GM23338 (cell line): ENCODE measurements around the gene RBAK. TPM values are rescaled to one million over a fixed set of nuclear protein-coding genes. Genes with fewer than 3 reads are reported as not detected.

ENCODE experiments used
- ATAC-seq: fragments of 200-7000 bp; cut with Tn5 transposase; 3 replicates; pipeline ENCODE4 v1.9.1; 2020
- DNase-seq: peaks from one replicate; pipeline ENCODE4 v3.0.0-alpha.2; 2015; ENCODE audit warnings: low spot score
- H2AFZ ChIP-seq: fragments of 200-600 bp; sonication (generic); 2 replicates; pipeline ENCODE4 v1.8.0; 2016; ENCODE audit warnings: antibody characterized with exemption, mild to moderate bottlenecking, moderate library complexity
- H3F3A ChIP-seq: fragments of 200-600 bp; sonication (generic); replicated peaks from 2 replicates; pipeline ENCODE4 v1.8.0; 2017; ENCODE audit warnings: antibody characterized with exemption, mixed run types, low read depth
- H3K27ac ChIP-seq: fragments of 200-600 bp; sonication (generic); 2 replicates; pipeline ENCODE4 v1.6.1; 2016; ENCODE audit warnings: low read depth
- H3K27me3 ChIP-seq: fragments of 200-600 bp; sonication (generic); 2 replicates; pipeline ENCODE4 v1.8.0; 2016; ENCODE audit warnings: mild to moderate bottlenecking, mixed run types, moderate library complexity; ENCODE audit not compliant: insufficient read depth
- H3K36me3 ChIP-seq: fragments of 200-600 bp; sonication (generic); 2 replicates; pipeline ENCODE4 v1.8.0; 2016; ENCODE audit warnings: mild to moderate bottlenecking; ENCODE audit not compliant: insufficient read depth
- H3K4me1 ChIP-seq: fragments of 200-600 bp; sonication (generic); 2 replicates; pipeline ENCODE4 v1.8.0; 2016; ENCODE audit warnings: mild to moderate bottlenecking, moderate library complexity; ENCODE audit not compliant: insufficient read depth
- H3K4me2 ChIP-seq: fragments of 200-600 bp; sonication (generic); 2 replicates; pipeline ENCODE4 v1.7.1; 2017; ENCODE audit warnings: mixed run types
- H3K4me3 ChIP-seq: fragments of 200-600 bp; sonication (generic); 2 replicates; pipeline ENCODE4 v1.6.1; 2016; ENCODE audit warnings: mixed run types
- H3K79me2 ChIP-seq: fragments of 200-600 bp; sonication (generic); replicated peaks from 2 replicates; pipeline ENCODE4 v1.8.0; 2017; ENCODE audit warnings: mild to moderate bottlenecking; ENCODE audit not compliant: insufficient read depth
- H3K9me2 ChIP-seq: fragments of 200-600 bp; sonication (generic); 2 replicates; pipeline ENCODE4 v1.8.0; 2017; ENCODE audit not compliant: insufficient read depth
- H4K20me1 ChIP-seq: fragments of 200-600 bp; sonication (generic); replicated peaks from 2 replicates; pipeline ENCODE4 v1.8.0; 2017; ENCODE audit warnings: mild to moderate bottlenecking; ENCODE audit not compliant: insufficient read depth
- H3K27ac Mint-ChIP-seq: 2 replicates; pipeline ENCODE4 v1.8.0; 2020; ENCODE audit warnings: inconsistent platforms, mild to moderate bottlenecking, moderate library complexity, mixed read lengths
- H3K27me3 Mint-ChIP-seq: 3 replicates; pipeline ENCODE4 v1.8.0; 2022; ENCODE audit warnings: low read depth, mild to moderate bottlenecking, moderate library complexity, mixed read lengths, inconsistent platforms; ENCODE audit not compliant: insufficient read depth, poor library complexity
- H3K36me3 Mint-ChIP-seq: 3 replicates; pipeline ENCODE4 v1.8.0; 2021; ENCODE audit warnings: low read depth, mild to moderate bottlenecking, inconsistent platforms, moderate library complexity, mixed read lengths
- H3K4me1 Mint-ChIP-seq: 3 replicates; pipeline ENCODE4 v1.8.0; 2020; ENCODE audit warnings: mild to moderate bottlenecking, inconsistent platforms, mixed read lengths
- H3K4me3 Mint-ChIP-seq: 3 replicates; pipeline ENCODE4 v1.8.0; 2021; ENCODE audit warnings: moderate library complexity, mild to moderate bottlenecking, inconsistent platforms, mixed read lengths
- H3K9me3 Mint-ChIP-seq: 3 replicates; pipeline ENCODE4 v1.8.0; 2020; ENCODE audit warnings: moderate library complexity, mild to moderate bottlenecking, inconsistent platforms, mixed read lengths
- CREB1 ChIP-seq: fragments of 250-450 bp; sonication (Bioruptor Pico); IDR thresholded peaks from 2 replicates; pipeline ENCODE4 v1.5.0; 2020; ENCODE audit warnings: low read depth, mild to moderate bottlenecking, moderate library complexity
- CTCF ChIP-seq, 2 experiments: fragments of 200-600 bp in 1 of 2; sonication (generic) in 1 of 2; conservative IDR thresholded peaks; 2 replicates each; pipeline versions ENCODE4 v1.5.1 to v1.6.1; 2016 to 2017; ENCODE audit warnings: antibody characterized with exemption in 2 of 2, low read depth in 2 of 2, mild to moderate bottlenecking in 2 of 2, moderate library complexity in 1 of 2
- ETS1 ChIP-seq: IDR thresholded peaks from 2 replicates; pipeline ENCODE4 v1.6.1; 2016; ENCODE audit warnings: antibody characterized with exemption
- EZH2 ChIP-seq: fragments of 200-600 bp; sonication (generic); IDR thresholded peaks from one replicate; pipeline ENCODE4 v1.8.0; 2017; ENCODE audit warnings: antibody characterized with exemption, mild to moderate bottlenecking, low read depth; ENCODE audit not compliant: unreplicated experiment
- EZH2phosphoT487 ChIP-seq: fragments of 200-600 bp; sonication (generic); IDR thresholded peaks from one replicate; pipeline ENCODE4 v1.8.1; 2018; ENCODE audit warnings: antibody characterized with exemption; ENCODE audit not compliant: unreplicated experiment
- JUNB ChIP-seq: IDR thresholded peaks from one replicate; pipeline ENCODE4 v1.6.1; 2016; ENCODE audit warnings: antibody characterized with exemption; ENCODE audit not compliant: unreplicated experiment
- POLR2AphosphoS5 ChIP-seq: IDR thresholded peaks from 2 replicates; pipeline ENCODE4 v1.6.1; 2016; ENCODE audit warnings: antibody characterized with exemption, low read depth
- STAT1 ChIP-seq: IDR thresholded peaks from one replicate; pipeline ENCODE4 v1.6.1; 2016; ENCODE audit warnings: antibody characterized with exemption; ENCODE audit not compliant: unreplicated experiment
- ZNF114 ChIP-seq: fragments of 250-450 bp; sonication (Bioruptor Pico); IDR thresholded peaks from 2 replicates; pipeline ENCODE4 v1.5.0; 2020; ENCODE audit warnings: mild to moderate bottlenecking, moderate library complexity
- ZNF331 ChIP-seq: fragments of 250-450 bp; sonication (Bioruptor Pico); IDR thresholded peaks from 2 replicates; pipeline ENCODE4 v1.5.0; 2020; ENCODE audit warnings: low read depth, mild to moderate bottlenecking, moderate library complexity
- polyA plus RNA-seq: library from polyadenylated mRNA; unstranded; fragments of >200 nt; fragmentation: Nextera tagmentation; extraction: Ambion mirVana; gene quantifications from 2 replicates; pipeline ENCODE4 v1.2.1, GENCODE V29; 2016
- total RNA-seq: library from RNA; depleted of rRNA; stranded (reverse); fragments of >200 nt; shearing (Covaris generic); gene quantifications from 2 replicates; pipeline ENCODE4 v1.2.3, GENCODE V29; 2014

Gene RBAK
- total and polyA plus RNA-seq, 2 experiments from 2014 or later, result 6.5 to 15.2 TPM

GRCh38 chr7:5063698-5064097 is 18.0 kb downstream of the RBAK start:
- H2AFZ ChIP-seq, result no peak overlapping the region
- H4K20me1 ChIP-seq, result 0 out of 2 replicates have a peak, but pooled peaks cover 3% of the 10 kb centered on the region
- H3F3A ChIP-seq, result peaks cover 18% of the 10 kb centered on the region
- no peaks in the 10 kb centered on the region for H3K4me1 ChIP-seq
- H3K27ac ChIP-seq, result no peak overlapping the region
- Mint-ChIP-seq H3K4me3 (no peak overlapping the region), H3K36me3 (peaks cover 100% of the 10 kb centered on the region), H3K27ac (no peak overlapping the region), H3K27me3 (peaks cover 17% of the 10 kb centered on the region), H3K9me3 (peaks cover 99% of the 10 kb centered on the region), H3K4me1 (no peaks in the 10 kb centered on the region)
- no peak overlapping the region for H3K4me2 ChIP-seq
- peaks cover 3% of the 10 kb centered on the region; the same call in 1 of the 2 replicates for H3K27me3 ChIP-seq
- H3K9me2 ChIP-seq, result no peaks in the 10 kb centered on the region
- H3K79me2 ChIP-seq, result 0 out of 2 replicates have a peak, but pooled peaks cover 2% of the 10 kb centered on the region
- peak overlapping the region; percentile 15; the same call in 1 of the 2 replicates for H3K4me3 ChIP-seq
- no peak for ATAC-seq
- peaks cover 97% of the 10 kb centered on the region for H3K36me3 ChIP-seq
- no peak for DNase-seq
- no peak for TF ChIP-seq EZH2
- no peak for TF ChIP-seq EZH2phosphoT487
- TF ChIP-seq POLR2AphosphoS5, result no peak
- TF ChIP-seq CTCF (conservative IDR thresholded peaks at IDR 0.05; ENCODE audit: low read depth in 2 of 2), result no peak
- no peak for TF ChIP-seq CREB1
- no peak for TF ChIP-seq ETS1
- TF ChIP-seq ZNF114, result no peak
- no peak for TF ChIP-seq ZNF331 (CRISPR knock-in tag)
- TF ChIP-seq JUNB, result no peak

GRCh38 chr7:5064391-5065106 is 18.9 kb downstream of the RBAK start:
- Histone ChIP-seq H3K4me1 (no peaks in the 10 kb centered on the region), H3K27me3 (peaks cover 3% of the 10 kb centered on the region; the same call in 1 of the 2 replicates), H4K20me1 (0 out of 2 replicates have a peak, but pooled peaks cover 3% of the 10 kb centered on the region), H3K4me3 (peak overlapping the region; percentile 42; the same call in 1 of the 2 replicates), H3K4me2 (no peak overlapping the region), H3K36me3 (peaks cover 96% of the 10 kb centered on the region), H3F3A (peaks cover 18% of the 10 kb centered on the region), H3K79me2 (0 out of 2 replicates have a peak, but pooled peaks cover 2% of the 10 kb centered on the region), H2AFZ (no peak overlapping the region), H3K27ac (no peak overlapping the region), H3K9me2 (no peaks in the 10 kb centered on the region)
- Mint-ChIP-seq H3K4me3 (no peak overlapping the region), H3K36me3 (peaks cover 100% of the 10 kb centered on the region), H3K27ac (no peak overlapping the region), H3K9me3 (peaks cover 99% of the 10 kb centered on the region), H3K27me3 (peaks cover 17% of the 10 kb centered on the region), H3K4me1 (no peaks in the 10 kb centered on the region)
- DNase-seq (peak; percentile 46), ATAC-seq (no peak)
- no peak for TF ChIP-seq POLR2AphosphoS5
- no peak for TF ChIP-seq EZH2phosphoT487
- no peak for TF ChIP-seq STAT1
- TF ChIP-seq CTCF (conservative IDR thresholded peaks at IDR 0.05; ENCODE audit: low read depth in 2 of 2), result no peak
